SK-MEL-5 (cell line): ENCODE results near the gene MRPL42. TPM values are rescaled to one million over a fixed set of nuclear protein-coding genes. Genes with fewer than 3 reads are reported as not detected.
A peak's percentile ranks its signal among the peaks of the same experiment; 100 is the strongest.

Experiments used
- DNase-seq: peaks from one replicate; pipeline ENCODE4 v3.0.0-alpha.2; 2016; ENCODE audit warnings: low read depth, low spot score
- in situ Hi-C: cut with HindIII; loops from 2 replicates; pipeline ENCODE4 v1.10.0; 2016; ENCODE audit warnings: low sequenced_read_pairs, high pct_unique_total_duplicates, low pct_unique_long_range_greater_than_20kb
- small RNA-seq, 2 experiments: library from RNA; depleted of rRNA; stranded (forward); fragments of <200 nt; gene quantifications; one replicate each; pipeline ENCODE3, GENCODE V24; 2014
- total RNA-seq: library from RNA; depleted of rRNA; stranded (reverse); fragments of >200 nt; shearing (Covaris generic); gene quantifications from 2 replicates; pipeline ENCODE4 v1.2.3, GENCODE V29; 2014; rRNA removed

MRPL42 gene
- total RNA-seq, 1 experiment from 2014 or later, result 128 TPM

- in situ Hi-C loops, result no loop called here
- peak; percentile 48 for DNase-seq
These were observed 96.7 kb downstream of the MRPL42 start for GRCh38 chr12:93563807-93564538.

GRCh38 chr12:93565760-93566159 lies 98.4 kb downstream of the MRPL42 start:
- in situ Hi-C loops, result no loop called here
- no peak for DNase-seq

Small RNA genes lying within 50 kb of the gene (small RNA-seq; reads per million reads assigned to genes)
- gene RF00019, result 0 reads per million in 2 experiments

Other genes starting within 250 kb of the MRPL42 start
- 86.0 and 86.2 TPM in 2 replicates for gene NUDT4, start 89.6 kb upstream of the MRPL42 start, total RNA-seq
- 213 and 249 TPM in 2 replicates for gene UBE2N, start 25.6 kb upstream of the MRPL42 start, total RNA-seq
- gene SOCS2, start 105.2 kb downstream of the MRPL42 start, total RNA-seq, result 21.0 and 31.9 TPM in 2 replicates
- 23.7 and 24.4 TPM in 2 replicates for gene CRADD, start 209.9 kb downstream of the MRPL42 start, total RNA-seq